GM21390 (cell line): ENCODE data around the gene RCC2.

ENCODE experiments used
- ATAC-seq: cut with Tn5 transposase; IDR thresholded peaks from one replicate; pipeline ENCODE4 v1.9.1; 2021; ENCODE audit not compliant: unreplicated experiment

RCC2 gene

GRCh38 chr1:17381161-17381560 lies 58.3 kb downstream of the RCC2 start:
- ATAC-seq: no peak

- no peak for ATAC-seq
Measured at GRCh38 chr1:17377325-17377953, 62.0 kb downstream of the RCC2 start.

- no peak for ATAC-seq
Measured at GRCh38 chr1:17375651-17376050, 63.8 kb downstream of the RCC2 start.

- no peak for ATAC-seq
Measured at GRCh38 chr1:17372955-17373354, 66.5 kb downstream of the RCC2 start.

GRCh38 chr1:17371896-17372295 lies 67.6 kb downstream of the RCC2 start, which contains the start of gene PADI6:
PADI6 (plus strand) TSS chr1:17372196; CDS start chr1:17372246, 50 bp downstream.
- no peak for ATAC-seq

- no peak for ATAC-seq
Measured at GRCh38 chr1:17370618-17371017, 68.9 kb downstream of the RCC2 start.

- no peak for ATAC-seq
Measured at GRCh38 chr1:17369466-17369865, 70.0 kb downstream of the RCC2 start.

- ATAC-seq: no peak
Measured at GRCh38 chr1:17365293-17365692, 74.2 kb downstream of the RCC2 start.

GRCh38 chr1:17363771-17364170 lies 75.7 kb downstream of the RCC2 start:
- no peak for ATAC-seq

- no peak for ATAC-seq
Measured at GRCh38 chr1:17363351-17363750, 76.1 kb downstream of the RCC2 start.

- ATAC-seq: no peak
Measured at GRCh38 chr1:17361687-17362086, 77.8 kb downstream of the RCC2 start.

GRCh38 chr1:17360272-17360956 lies 79.1 kb downstream of the RCC2 start:
- no peak for ATAC-seq

- no peak for ATAC-seq
Measured at GRCh38 chr1:17359808-17360207, 79.7 kb downstream of the RCC2 start.

- ATAC-seq: no peak
Measured at GRCh38 chr1:17359031-17359430, 80.4 kb downstream of the RCC2 start.

GRCh38 chr1:17358557-17358956 lies 80.9 kb downstream of the RCC2 start:
- ATAC-seq: no peak
